K562 (cell line): Measurements from ENCODE around the gene SEPTIN1. TPM values are rescaled to one million over a fixed set of nuclear protein-coding genes. Genes with fewer than 3 reads are reported as not detected.

Experiments used
- ATAC-seq: fragments of 200-7000 bp; cut with Tn5 transposase; 3 replicates; pipeline ENCODE4 v1.9.1; 2020; ENCODE audit warnings: moderate library complexity
- BruUV-seq: library from RNA; stranded (reverse); fragments of 400-500 nt; replicated peaks from 2 replicates; lab custom pipeline; 2021; lab: Mats Ljungman, UMichigan
- CTCF ChIA-PET: fragments of 300-600 bp; formaldehyde crosslinking; extraction: SDS; loops from one replicate; lab custom pipeline; 2021; ENCODE audit warnings: low intra/inter-chr PET ratio; lab: Yijun Ruan, JAX
- POLR2A ChIA-PET: fragments of 300-600, 350-650 bp; sonication (Branson Sonifier 250); formaldehyde crosslinking; extraction: SDS; loops from one replicate; lab custom pipeline; 2021; ENCODE audit warnings: antibody characterized with exemption, inconsistent platforms; lab: Yijun Ruan, JAX
- DNase-seq, 4 experiments: peaks; one replicate each; pipeline versions ENCODE4 v3.0.0 to v3.0.0-alpha.2; 2011 to 2018; ENCODE audit warnings: low spot score in 3 of 4, mixed read lengths in 3 of 4; ENCODE audit errors: extremely low read depth in 1 of 4
- FAIRE-seq: peaks from 2 replicates; lab custom pipeline; 2011; peaks lifted over from hg19 to GRCh38; lab: Jason Lieb, UNC
- H2AFZ ChIP-seq: 2 replicates; pipeline ENCODE4 v1.6.0; 2011; ENCODE audit warnings: low read depth, low read length, control low read depth, inconsistent platforms
- H3K27ac ChIP-seq: fragments of 200-600 bp; 3 replicates; pipeline ENCODE4 v1.8.0; 2011; ENCODE audit warnings: low read depth, mild to moderate bottlenecking, control low read depth, inconsistent platforms, low read length, moderate library complexity, mixed read lengths; ENCODE audit errors: extremely low read depth
- H3K27me3 ChIP-seq, 2 experiments: fragments of 300-600 bp in 1 of 2; 2 replicates in 1 of 2; 3 replicates in 1 of 2; pipeline versions ENCODE4 v1.6.0 to v1.8.0; 2011; ENCODE audit warnings: inconsistent platforms in 2 of 2, low read length in 2 of 2, mild to moderate bottlenecking in 1 of 2, mixed read lengths in 1 of 2, moderate library complexity in 1 of 2; ENCODE audit not compliant: control insufficient read depth in 2 of 2, insufficient read depth in 2 of 2
- H3K36me3 ChIP-seq: fragments of 300-600 bp; 3 replicates; pipeline ENCODE4 v1.8.0; 2011; ENCODE audit warnings: mild to moderate bottlenecking, low read length, inconsistent platforms; ENCODE audit not compliant: control insufficient read depth, insufficient read depth
- H3K4me1 ChIP-seq, 2 experiments: fragments of 200-600 bp in 1 of 2; replicated peaks in 1 of 2; 2 replicates in 1 of 2; 3 replicates in 1 of 2; pipeline versions ENCODE4 v1.5.1 to v1.8.0; 2011; ENCODE audit warnings: inconsistent platforms in 2 of 2, low read length in 2 of 2, mild to moderate bottlenecking in 1 of 2, mixed read lengths in 1 of 2, moderate library complexity in 1 of 2; ENCODE audit not compliant: control insufficient read depth in 2 of 2, insufficient read depth in 2 of 2
- H3K4me2 ChIP-seq: 2 replicates; pipeline ENCODE4 v1.6.1; 2011; ENCODE audit warnings: low read length, control low read depth, inconsistent platforms, mixed read lengths; ENCODE audit not compliant: insufficient read depth
- H3K4me3 ChIP-seq: fragments of 200-600 bp; sonication (generic), shearing (Covaris generic); 2 replicates; pipeline ENCODE4 v1.5.1; 2016; ENCODE audit warnings: control low read depth, inconsistent platforms
- H3K79me2 ChIP-seq: fragments of 200-600 bp; 3 replicates; pipeline ENCODE4 v1.8.0; 2011; ENCODE audit warnings: low read length, inconsistent platforms; ENCODE audit not compliant: control insufficient read depth, insufficient read depth
- H3K9ac ChIP-seq, 2 experiments: 2 replicates each; pipeline versions ENCODE4 v1.6.0 to v1.6.1; 2011; ENCODE audit warnings: low read depth in 2 of 2, low read length in 2 of 2, control low read depth in 1 of 2, inconsistent platforms in 1 of 2, mild to moderate bottlenecking in 1 of 2, mixed read lengths in 1 of 2; ENCODE audit not compliant: insufficient read depth in 1 of 2
- H3K9me1 ChIP-seq: one replicate; pipeline ENCODE4 v1.6.0; 2011; ENCODE audit warnings: inconsistent platforms, mild to moderate bottlenecking, low read length, moderate library complexity; ENCODE audit not compliant: control insufficient read depth, insufficient read depth
- H3K9me3 ChIP-seq: replicated peaks from 2 replicates; pipeline ENCODE4 v1.5.1; 2011; ENCODE audit warnings: low read depth, low read length, inconsistent platforms; ENCODE audit not compliant: control insufficient read depth, insufficient read depth
- H4K20me1 ChIP-seq: replicated peaks from 2 replicates; pipeline ENCODE4 v1.6.1; 2011; ENCODE audit warnings: low read length, inconsistent platforms, mixed read lengths; ENCODE audit not compliant: control insufficient read depth, insufficient read depth
- ADNP ChIP-seq: fragments of 200-800 bp; sonication (Bioruptor generic); IDR thresholded peaks from 2 replicates; pipeline ENCODE4 v1.6.1; 2016; ENCODE audit warnings: missing genetic modification characterization, missing compliant biosample characterization
- BRD4 ChIP-seq: fragments of 200-600 bp; sonication (generic); IDR thresholded peaks from 2 replicates; pipeline ENCODE4 v1.6.1; 2017; ENCODE audit warnings: inconsistent platforms
- CBX8 ChIP-seq: fragments of 200-600 bp; sonication (generic); IDR thresholded peaks from 2 replicates; pipeline ENCODE4 v1.6.1; 2012; ENCODE audit warnings: borderline replicate concordance, mixed run types, low read depth, mild to moderate bottlenecking, moderate library complexity, mixed read lengths, low read length, control low read depth, inconsistent platforms; ENCODE audit not compliant: poor library complexity, severe bottlenecking; ENCODE audit errors: extremely low read depth
- GATA2 ChIP-seq: sonication (generic); formaldehyde crosslinking; IDR thresholded peaks from 2 replicates; pipeline ENCODE4 v1.4.0; 2020; ENCODE audit warnings: mild to moderate bottlenecking, missing genetic modification reagents
- HIVEP1 ChIP-seq: fragments of 250-450 bp; sonication (Bioruptor Pico); IDR thresholded peaks from 2 replicates; pipeline ENCODE4 v1.4.0; 2020; ENCODE audit warnings: mild to moderate bottlenecking
- KLF6 ChIP-seq: fragments of 250-450 bp; sonication (Bioruptor Pico); IDR thresholded peaks from 2 replicates; pipeline ENCODE4 v1.4.0; 2020; ENCODE audit warnings: mild to moderate bottlenecking, moderate library complexity, borderline replicate concordance
- RB1 ChIP-seq: fragments of 450-650 bp; IDR thresholded peaks from 2 replicates; pipeline ENCODE4 v1.6.1; 2017; ENCODE audit warnings: low read depth, mild to moderate bottlenecking
- ZBTB7A ChIP-seq: IDR thresholded peaks from 2 replicates; pipeline ENCODE4 v1.6.1; 2011; ENCODE audit warnings: low read depth, mild to moderate bottlenecking, low read length, moderate library complexity, borderline replicate concordance; ENCODE audit not compliant: control insufficient read depth
- ZSCAN32 ChIP-seq: fragments of 450-650 bp; formaldehyde crosslinking; IDR thresholded peaks from 2 replicates; pipeline ENCODE4 v1.4.0; 2020; ENCODE audit warnings: mild to moderate bottlenecking, moderate library complexity
- WGBS: fragments of 100-300 bp; shearing (Covaris generic); methylation state at CpG from one replicate; pipeline ENCODE4 v1.1.6; 2016; ENCODE audit warnings: low coverage, mixed read lengths; ENCODE audit not compliant: insufficient coverage; ENCODE audit errors: missing lambda C conversion rate; 5-methylcytosine and 5-hydroxymethylcytosine counted together
- in situ Hi-C: fragments of 300-500 bp; cut with MboI; formaldehyde crosslinking; loops from 4 replicates; pipeline ENCODE4 v1.15.0; 2018; ENCODE audit warnings: inconsistent platforms, mixed read lengths
- intact Hi-C: fragments of 100-400 bp; cut with micrococcal nuclease; formaldehyde crosslinking; loops from 2 replicates; pipeline ENCODE4 v1.14.2; 2022
- polyA plus RNA-seq, 8 experiments: library from polyadenylated mRNA; depleted of rRNA in 4 of 8; stranded (reverse) in 5 of 8; unstranded in 3 of 8; fragments of >200 nt; fragmentation: Nextera tagmentation in 2 of 8; fragmentation: Illumina TruSeq in 1 of 8; extraction: Ambion mirVana in 2 of 8; extraction: Trizol in 1 of 8; gene quantifications; 2 replicates each; pipeline versions ENCODE4 v1.2.1 to v1.2.3, GENCODE V29; 2011 to 2014; ENCODE audit warnings: inconsistent platforms in 1 of 8, missing spikeins in 1 of 8
- total RNA-seq, 7 experiments: library from RNA; depleted of rRNA in 6 of 7; stranded (reverse); fragments of >200 nt in 6 of 7; fragmentation: Illumina TruSeq in 2 of 7; extraction: Trizol in 2 of 7; gene quantifications; 2 replicates each; pipeline versions ENCODE4 v1.2.1 to v1.2.3, GENCODE V29; 2011 to 2021; ENCODE audit warnings: low replicate concordance in 1 of 7
- TF ChIP-seq, protein P1 (sequence below): fragments of 450-650 bp; IDR thresholded peaks from 2 replicates; pipeline ENCODE4 v1.6.1; 2018; ENCODE audit warnings: mild to moderate bottlenecking, low read depth; ENCODE audit not compliant: partially characterized antibody

The SEPTIN1 gene
- total and polyA plus RNA-seq, 9 of the 15 experiments (the other 6 are each of a cell fraction or from before 2014, with no cell fraction given), result 0.23 to 5.6 (median 1.7) TPM; not detected in 1

DNA sequence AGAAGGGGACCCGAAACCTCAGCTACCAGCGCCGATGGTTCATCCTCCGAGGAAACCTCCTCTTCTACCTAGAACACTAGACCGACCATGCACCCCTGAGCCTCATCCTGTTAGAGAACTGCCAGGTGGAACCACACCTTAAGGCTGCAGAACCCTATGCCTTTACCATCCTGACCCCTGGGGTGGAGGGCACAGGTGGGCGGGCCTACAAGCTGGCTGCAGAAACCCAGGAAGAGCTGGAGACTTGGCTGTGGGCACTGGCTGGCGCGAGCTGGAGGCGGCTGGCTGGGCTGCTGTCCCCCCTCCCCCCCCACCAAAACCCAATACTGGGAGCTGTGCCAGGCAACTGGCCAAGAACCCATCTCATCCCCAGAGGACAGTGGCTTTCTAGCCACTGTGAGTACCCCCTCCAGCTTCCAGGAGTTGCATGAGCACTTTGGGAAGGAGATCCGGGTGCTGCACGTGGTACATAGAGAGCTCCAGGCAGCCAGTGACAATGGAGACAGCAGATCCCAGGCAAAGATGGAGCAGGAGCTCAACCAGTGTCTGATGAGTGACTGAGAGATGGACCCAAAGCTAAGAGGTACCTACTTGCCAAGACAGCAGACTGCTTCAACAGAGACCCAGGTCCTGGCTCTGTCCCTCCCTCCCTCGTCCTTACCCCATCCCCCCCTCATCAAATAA is 25.8 kb downstream of the SEPTIN1 start:
- CTCF ChIA-PET, result no interaction called here
- no peak overlapping the region for H3K4me3 ChIP-seq
- H3K4me2 ChIP-seq, result peak overlapping the region; percentile 99

DNA sequence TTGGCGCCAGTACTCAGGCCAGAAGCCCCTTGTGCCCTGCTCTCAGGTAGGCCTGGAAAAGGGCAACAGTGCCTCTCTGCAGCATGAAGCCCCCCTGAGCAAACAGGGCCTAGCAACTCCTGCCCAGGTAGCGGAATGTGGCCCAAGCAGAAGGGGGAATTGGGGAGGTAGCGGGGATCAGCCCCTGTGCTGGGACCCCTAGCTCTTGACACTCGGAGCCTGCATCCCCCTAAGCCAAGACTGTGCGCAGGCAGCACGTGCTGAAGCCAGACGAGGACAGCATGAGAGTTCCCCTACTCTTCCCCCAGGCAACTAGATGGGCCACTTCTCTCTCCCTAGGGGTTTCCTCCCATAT is 26.4 kb downstream of the SEPTIN1 start:
- WGBS, result 40% methylated on average over 5 of the region's 7 CpGs
- Histone ChIP-seq H3K4me3 (peak overlapping the region; percentile 94), H3K4me2 (peak overlapping the region; percentile 99), H3K79me2 (peaks cover 30% of the 10 kb centered on the region), H3K4me1 (peaks cover 13 to 53% of the 10 kb centered on the region in 2 experiments; a peak in 4 of 5 replicates), H3K9ac (peak overlapping the region; percentile 96), H3K27ac (peak overlapping the region; percentile 99), H3K27me3 (no peaks in the 10 kb centered on the region), H3K36me3 (peaks cover 72% of the 10 kb centered on the region; the same call in 2 of the 3 replicates), H4K20me1 (no peaks in the 10 kb centered on the region), H3K9me3 (no peaks in the 10 kb centered on the region), H3K9me1 (no peaks in the 10 kb centered on the region), H2AFZ (peak overlapping the region; percentile 96)
- ATAC-seq (no peak; the same call in 2 of the 3 replicates), DNase-seq (no peak), FAIRE-seq (no peak)
- intact Hi-C loops, result loop anchor here (2.0 to 5.0 kb wide), 2 partner anchors 15 to 51 kb away; partner anchors contain the start of genes TBC1D10B and ZNF771
- in situ Hi-C loops, result loop anchor here (25.0 kb wide), 1 partner anchor 894 kb away; the partner anchor contains the start of genes BOLA2, SLX1B and SULT1A4
- ChIA-PET POLR2A (interaction anchor here (0.6 to 8.2 kb wide), 8 partner anchors 8 to 333 kb away, joined by 3 to 77 read pairs (median 5); partner anchors contain the start of gene TBC1D10B), CTCF (no interaction called here)
- no TSS peak for BruUV-seq
- TF ChIP-seq ADNP (tag) (no peak), KLF6 (CRISPR knock-in tag) (no peak), BRD4 (no peak), HIVEP1 (CRISPR knock-in tag) (no peak), RB1 (no peak)
- TF ChIP-seq, protein P1, sequence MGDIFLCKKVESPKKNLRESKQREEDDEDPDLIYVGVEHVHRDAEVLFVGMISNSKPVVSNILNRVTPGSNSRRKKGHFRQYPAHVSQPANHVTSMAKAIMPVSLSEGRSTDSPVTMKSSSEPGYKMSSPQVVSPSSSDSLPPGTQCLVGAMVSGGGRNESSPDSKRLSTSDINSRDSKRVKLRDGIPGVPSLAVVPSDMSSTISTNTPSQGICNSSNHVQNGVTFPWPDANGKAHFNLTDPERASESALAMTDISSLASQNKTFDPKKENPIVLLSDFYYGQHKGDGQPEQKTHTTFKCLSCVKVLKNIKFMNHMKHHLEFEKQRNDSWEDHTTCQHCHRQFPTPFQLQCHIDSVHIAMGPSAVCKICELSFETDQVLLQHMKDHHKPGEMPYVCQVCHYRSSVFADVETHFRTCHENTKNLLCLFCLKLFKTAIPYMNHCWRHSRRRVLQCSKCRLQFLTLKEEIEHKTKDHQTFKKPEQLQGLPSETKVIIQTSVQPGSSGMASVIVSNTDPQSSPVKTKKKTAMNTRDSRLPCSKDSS, result no peak

More for the DNA sequence above, 25.8 kb downstream of the SEPTIN1 start:
- TF ChIP-seq GATA2 (CRISPR knock-in tag) (no peak), CBX8 (no peak), ZSCAN32 (peak; percentile 48; the same call in 1 of the 2 replicates), ZBTB7A (0 out of 2 replicates have a peak, but pooled peaks have one; percentile 7)
- Histone ChIP-seq H3K27ac (peak overlapping the region; percentile 99), H3K36me3 (peaks cover 69% of the 10 kb centered on the region; the same call in 2 of the 3 replicates), H4K20me1 (no peaks in the 10 kb centered on the region), H3K79me2 (peaks cover 33% of the 10 kb centered on the region), H3K27me3 (no peaks in the 10 kb centered on the region), H3K4me1 (peaks cover 13 to 53% of the 10 kb centered on the region in 2 experiments; a peak in 4 of 5 replicates), H3K9me3 (no peaks in the 10 kb centered on the region), H2AFZ (no peak overlapping the region), H3K9me1 (no peaks in the 10 kb centered on the region), H3K9ac (peak overlapping the region; percentile 96)
- 84% methylated on average over 12 of the region's 12 CpGs for WGBS
- intact Hi-C loops, result loop anchor here (5.0 kb wide), 1 partner anchor 51 kb away; the partner anchor contains the start of gene ZNF771
- POLR2A ChIA-PET, result interaction anchor here (0.6 to 8.2 kb wide), 6 partner anchors 9 to 299 kb away, joined by 3 to 77 read pairs (median 4); partner anchors contain the start of gene TBC1D10B
- DNase-seq (no peak), FAIRE-seq (no peak), ATAC-seq (no peak)
- in situ Hi-C loops, result loop anchor here (25.0 kb wide), 1 partner anchor 894 kb away; the partner anchor contains the start of genes BOLA2, SLX1B and SULT1A4
- BruUV-seq, result no TSS peak
